ENCODE measurements around the gene FADS6. TPM values are rescaled to one million over a fixed set of nuclear protein-coding genes. Genes with fewer than 3 reads are reported as not detected.

FADS6 gene
- total RNA-seq, 1 donor from 2014 or later: not detected

DNA sequence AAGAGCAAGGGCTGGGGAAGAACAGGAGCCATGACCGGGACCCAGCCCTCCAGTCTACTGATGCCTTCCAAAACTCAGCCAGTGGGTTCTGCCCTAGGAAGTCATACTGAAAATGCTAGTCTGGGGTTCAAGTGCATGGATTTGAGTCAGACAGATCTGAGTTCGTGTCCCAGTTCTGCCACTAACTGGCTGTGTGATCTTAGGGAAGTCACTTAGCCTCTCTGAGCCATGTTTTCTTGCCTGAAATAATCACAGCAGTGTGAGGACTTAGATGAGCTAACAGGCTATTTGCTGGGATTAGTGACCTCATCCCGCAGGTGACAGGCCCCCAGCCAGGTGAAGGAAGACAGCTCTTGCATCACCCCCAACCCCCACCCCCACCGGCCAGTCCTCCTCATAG, 38.1 kb downstream of the FADS6 start:
- no peak for DNase-seq (ENCODE audit: low read depth)

GRCh38 chr17:74854792-74855191, 38.6 kb downstream of the FADS6 start:
- DNase-seq (ENCODE audit: low read depth): no peak

- DNase-seq (ENCODE audit: low read depth): no peak
These were observed 39.8 kb downstream of the FADS6 start for GRCh38 chr17:74853669-74854068.

- no peak for DNase-seq (ENCODE audit: low read depth)
These were observed 40.4 kb downstream of the FADS6 start for GRCh38 chr17:74853048-74853397.

GRCh38 chr17:74852237-74853047, 41.0 kb downstream of the FADS6 start:
- no peak for DNase-seq (ENCODE audit: low read depth)

DNA sequence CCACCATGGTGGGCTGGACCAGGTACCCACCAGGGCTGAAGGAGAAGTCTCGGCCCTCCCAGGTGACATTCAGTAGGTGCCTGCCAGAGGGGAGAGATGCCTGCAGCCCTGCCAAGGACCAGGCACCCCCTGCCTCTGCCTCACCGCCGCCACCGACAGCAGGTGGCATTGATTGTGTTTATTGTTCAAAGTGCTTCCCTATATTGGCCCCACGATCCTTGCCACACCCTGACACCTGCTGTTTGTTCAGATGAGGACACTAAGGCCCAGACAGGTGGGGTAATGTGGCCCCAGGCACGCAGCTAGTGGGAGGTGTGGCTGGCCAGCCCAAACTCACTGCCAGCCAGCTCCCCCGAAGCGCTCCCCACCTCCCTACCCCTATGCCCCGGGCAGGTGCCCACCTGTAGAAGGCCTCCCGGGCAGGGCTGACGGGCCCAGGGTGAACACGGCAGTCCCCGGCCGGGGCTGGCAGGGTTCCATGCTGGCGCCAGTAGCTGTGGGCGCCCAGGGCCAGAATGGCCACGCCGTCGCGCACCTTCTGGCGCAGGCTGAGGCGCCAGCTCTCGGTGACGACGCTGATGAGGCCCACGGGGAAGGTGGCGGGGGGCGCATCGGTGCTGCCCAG, 41.7 kb downstream of the FADS6 start:
- no peak for DNase-seq (ENCODE audit: low read depth)

GRCh38 chr17:74850914-74851313, 42.5 kb downstream of the FADS6 start:
- DNase-seq (ENCODE audit: low read depth): no peak

DNA sequence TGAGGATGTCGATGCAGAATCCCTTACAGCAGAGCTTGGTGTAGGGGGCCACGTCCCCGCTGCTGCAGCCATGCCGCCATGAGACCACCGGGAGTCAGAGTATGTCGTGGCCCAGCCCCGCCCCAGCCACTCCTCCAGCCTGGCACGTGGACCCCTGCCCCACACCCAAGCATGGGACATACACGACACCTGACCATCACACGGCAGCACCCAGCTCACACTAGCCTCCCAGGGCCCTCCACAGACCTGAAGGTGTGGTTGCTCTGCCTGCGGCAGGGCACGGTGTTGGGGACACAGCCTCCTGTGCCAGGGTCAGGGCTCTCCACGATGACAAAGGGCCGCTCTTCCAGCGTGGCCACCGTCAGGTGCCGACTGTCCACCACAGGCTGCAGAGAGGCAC, 43.1 kb downstream of the FADS6 start:
- DNase-seq (ENCODE audit: low read depth): no peak

DNA sequence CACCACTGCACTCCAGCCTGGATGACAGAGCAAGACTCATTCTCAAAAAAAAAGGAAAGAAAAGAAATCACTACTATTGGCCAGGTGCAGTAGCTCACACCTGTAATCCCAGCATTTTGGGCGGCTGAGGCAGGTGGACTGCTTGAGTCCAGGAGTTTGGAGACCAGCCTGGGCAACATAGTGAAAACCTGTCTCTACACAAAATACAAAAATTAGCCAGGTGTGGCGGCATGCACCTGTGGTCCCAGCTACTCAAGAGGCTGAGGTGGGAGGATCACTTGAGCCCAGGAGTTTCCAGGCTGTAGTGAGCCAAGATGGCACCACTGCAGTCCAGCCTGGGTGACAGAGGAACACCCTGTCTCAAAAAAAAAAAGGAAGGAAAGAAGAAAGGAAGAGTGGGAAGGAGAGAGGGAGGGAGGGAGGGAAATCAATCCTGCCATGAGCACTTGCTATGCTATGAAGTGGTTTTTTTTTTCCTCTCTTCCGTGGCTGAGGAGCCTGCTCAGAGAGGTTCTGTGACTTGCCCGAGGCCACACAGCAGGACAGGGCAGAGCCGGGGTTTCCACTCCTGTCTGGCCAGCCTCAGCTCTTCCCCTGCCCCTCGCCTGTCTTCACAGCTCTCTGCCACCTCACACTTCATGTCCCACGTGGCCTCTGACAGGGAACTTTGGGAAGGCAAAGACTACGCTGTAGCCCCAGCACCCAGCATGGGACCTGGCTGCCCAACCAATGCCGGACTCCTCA, 44.6 kb downstream of the FADS6 start:
- no peak for DNase-seq (ENCODE audit: low read depth)

- DNase-seq (ENCODE audit: low read depth): no peak
These were observed 46.8 kb downstream of the FADS6 start for GRCh38 chr17:74846621-74847020.

- no peak for DNase-seq (ENCODE audit: low read depth)
These were observed 50.1 kb downstream of the FADS6 start for GRCh38 chr17:74843352-74843627.

- peak; percentile 56 for DNase-seq (ENCODE audit: low read depth)
These were observed 50.7 kb downstream of the FADS6 start for GRCh38 chr17:74842599-74843351.

- DNase-seq (ENCODE audit: low read depth): no peak
These were observed 51.3 kb downstream of the FADS6 start for GRCh38 chr17:74842146-74842598.

- DNase-seq (ENCODE audit: low read depth): peak; percentile 56
These were observed 52.3 kb downstream of the FADS6 start for GRCh38 chr17:74840989-74841666.

- no peak for DNase-seq (ENCODE audit: low read depth)
These were observed 53.2 kb downstream of the FADS6 start for GRCh38 chr17:74839990-74840852.

- no peak for DNase-seq (ENCODE audit: low read depth)
These were observed 55.2 kb downstream of the FADS6 start for GRCh38 chr17:74838274-74838673.

GRCh38 chr17:74836691-74837467, 56.6 kb downstream of the FADS6 start:
- DNase-seq (ENCODE audit: low read depth): no peak

- DNase-seq (ENCODE audit: low read depth): no peak
These were observed 57.2 kb downstream of the FADS6 start for GRCh38 chr17:74836191-74836590.

Data from myocyte (in vitro differentiated cells).